GM12864 (cell line): ENCODE measurements around the gene TMEM222.

ENCODE experiments used
- DNase-seq: peaks from one replicate; pipeline ENCODE4 v3.0.0-alpha.2; 2011; ENCODE audit warnings: low read depth
- H3K4me3 ChIP-seq: 2 replicates; pipeline ENCODE4 v1.5.1; 2011; ENCODE audit warnings: mild to moderate bottlenecking, low read depth, low read length, control low read depth
- CTCF ChIP-seq: IDR thresholded peaks from 2 replicates; pipeline ENCODE4 v1.5.1; 2011; ENCODE audit warnings: low read depth, mild to moderate bottlenecking, moderate library complexity, low read length, control low read depth, inconsistent platforms; ENCODE audit errors: missing control alignments

Gene TMEM222

GRCh38 chr1:27306892-27307761 is 14.8 kb upstream of the TMEM222 start:
- H3K4me3 ChIP-seq, result no peak overlapping the region
- TF ChIP-seq CTCF, result peak; percentile 30
- DNase-seq, result no peak

GRCh38 chr1:27307874-27308598 is 13.9 kb upstream of the TMEM222 start:
- no peak for TF ChIP-seq CTCF
- DNase-seq, result no peak
- no peak overlapping the region for H3K4me3 ChIP-seq

- no peak for TF ChIP-seq CTCF
- H3K4me3 ChIP-seq, result no peak overlapping the region
- no peak for DNase-seq
Observed at GRCh38 chr1:27314169-27314568, 7.8 kb upstream of the TMEM222 start.

GRCh38 chr1:27314737-27315136 is 7.2 kb upstream of the TMEM222 start:
- no peak for DNase-seq
- no peak for TF ChIP-seq CTCF
- H3K4me3 ChIP-seq, result no peak overlapping the region

GRCh38 chr1:27316860-27317259 is 5.1 kb upstream of the TMEM222 start:
- DNase-seq, result no peak
- TF ChIP-seq CTCF, result no peak
- H3K4me3 ChIP-seq, result no peak overlapping the region

GRCh38 chr1:27318136-27318535 is 3.8 kb upstream of the TMEM222 start:
- TF ChIP-seq CTCF, result no peak
- H3K4me3 ChIP-seq, result no peak overlapping the region
- DNase-seq, result no peak
